WI38 (cell line): ENCODE measurements around the gene MS4A8.

Experiments used
- H3K4me3 ChIP-seq: 2 replicates; pipeline ENCODE4 v1.5.1; 2011; ENCODE audit warnings: low read depth, mild to moderate bottlenecking, control low read depth, low read length
- CTCF ChIP-seq: IDR thresholded peaks from 2 replicates; pipeline ENCODE4 v1.5.1; 2012; ENCODE audit warnings: low read depth, mild to moderate bottlenecking, control low read depth, low read length

MS4A8 gene

GRCh38 chr11:60691661-60692060 lies 7.8 kb upstream of the MS4A8 start:
- TF ChIP-seq CTCF = no peak
- H3K4me3 ChIP-seq = no peak overlapping the region

GRCh38 chr11:60699936-60700335 lies 524 bp downstream of the MS4A8 start:
- TF ChIP-seq CTCF = no peak
- no peak overlapping the region for H3K4me3 ChIP-seq

- no peak for TF ChIP-seq CTCF
- H3K4me3 ChIP-seq = no peak overlapping the region
Observed at GRCh38 chr11:60700689-60701468, 1.5 kb downstream of the MS4A8 start.

GRCh38 chr11:60701469-60701818 lies 2.0 kb downstream of the MS4A8 start:
- no peak for TF ChIP-seq CTCF
- no peak overlapping the region for H3K4me3 ChIP-seq

GRCh38 chr11:60703374-60703773 lies 4.0 kb downstream of the MS4A8 start:
- no peak overlapping the region for H3K4me3 ChIP-seq
- TF ChIP-seq CTCF = no peak

GRCh38 chr11:60705895-60706294 lies 6.5 kb downstream of the MS4A8 start:
- H3K4me3 ChIP-seq = no peak overlapping the region
- no peak for TF ChIP-seq CTCF

- TF ChIP-seq CTCF = no peak
- H3K4me3 ChIP-seq = no peak overlapping the region
Observed at GRCh38 chr11:60706931-60707330, 7.5 kb downstream of the MS4A8 start.
